ENCODE results near the gene MYLK. TPM values are rescaled to one million over a fixed set of nuclear protein-coding genes. Genes with fewer than 3 reads are reported as not detected.

The MYLK gene
- polyA plus RNA-seq, 2 donors: 14.2 to 104 TPM

DNA sequence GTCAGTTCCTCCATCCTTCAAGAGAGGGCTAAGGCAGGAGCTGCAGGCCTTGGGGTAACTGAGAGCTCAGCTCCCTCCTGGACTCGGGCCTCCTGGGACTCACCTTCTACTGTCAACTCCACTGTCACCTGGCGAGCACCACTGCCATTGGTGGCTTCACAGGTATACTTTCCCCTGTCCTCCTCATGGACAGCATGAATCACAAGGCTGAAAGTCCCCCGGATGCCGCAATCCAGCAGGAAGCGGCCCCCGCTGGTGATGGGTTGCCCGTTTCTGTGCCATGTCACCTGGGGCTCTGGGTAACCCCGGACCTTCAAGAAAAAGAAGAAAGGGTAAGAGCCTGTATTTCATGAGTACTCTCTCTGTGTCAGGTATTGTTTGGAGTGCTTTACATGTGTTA, 131.9 kb downstream of the MYLK start:
- H3K9me3 ChIP-seq (ENCODE audit: control insufficient read depth in 2 of 2, insufficient read depth in 1 of 2, low read depth in 1 of 2, low read length in 1 of 2): no peaks in the 10 kb centered on the region
- no peak overlapping the region for H3K4me3 ChIP-seq (ENCODE audit: low read depth in 1 of 2, low read length in 2 of 2)
- H3K27me3 ChIP-seq (ENCODE audit: control insufficient read depth in 1 of 2, insufficient read depth in 2 of 2, low read length in 2 of 2): no peaks in the 10 kb centered on the region
- WGBS, 2 donors: 92 to 95% methylated on average over 8 of the region's 8 CpGs
- no peaks in the 10 kb centered on the region for H3K4me1 ChIP-seq (ENCODE audit: control insufficient read depth in 2 of 2, insufficient read depth in 2 of 2, low read length in 1 of 2)
- no peaks in the 10 kb centered on the region for H3K36me3 ChIP-seq (ENCODE audit: control insufficient read depth in 2 of 2, insufficient read depth in 2 of 2, low read length in 1 of 2)
- H3K27ac ChIP-seq (ENCODE audit: low read depth in 2 of 2, low read length in 1 of 2): no peak overlapping the region

DNA sequence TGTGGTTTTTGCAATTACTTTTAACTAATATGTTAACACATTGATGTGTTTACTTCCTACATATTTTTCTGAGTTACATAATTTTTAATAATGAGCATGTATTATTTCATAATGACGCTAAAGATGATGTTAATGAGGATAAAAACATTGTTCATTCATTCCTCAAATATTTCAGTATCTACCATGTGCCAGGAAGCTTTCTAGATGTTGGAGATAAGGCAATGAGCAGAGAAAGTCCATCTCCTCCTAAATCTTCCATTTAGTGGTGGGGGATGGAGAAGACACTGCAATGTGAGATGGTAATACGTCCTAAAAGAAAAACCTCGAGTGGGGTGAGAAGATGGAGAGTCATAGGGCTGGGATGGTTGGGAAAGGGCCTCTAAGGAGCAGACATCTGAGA, 132.7 kb downstream of the MYLK start:
- no peaks in the 10 kb centered on the region for H3K9me3 ChIP-seq (ENCODE audit: control insufficient read depth in 2 of 2, insufficient read depth in 1 of 2, low read depth in 1 of 2, low read length in 1 of 2)
- WGBS, 2 donors: 77 to 79% methylated on average over 3 of the region's 3 CpGs
- H3K36me3 ChIP-seq (ENCODE audit: control insufficient read depth in 2 of 2, insufficient read depth in 2 of 2, low read length in 1 of 2): no peaks in the 10 kb centered on the region
- no peaks in the 10 kb centered on the region for H3K27me3 ChIP-seq (ENCODE audit: control insufficient read depth in 1 of 2, insufficient read depth in 2 of 2, low read length in 2 of 2)
- no peak overlapping the region for H3K4me3 ChIP-seq (ENCODE audit: low read depth in 1 of 2, low read length in 2 of 2)
- H3K27ac ChIP-seq (ENCODE audit: low read depth in 2 of 2, low read length in 1 of 2): no peak overlapping the region
- H3K4me1 ChIP-seq (ENCODE audit: control insufficient read depth in 2 of 2, insufficient read depth in 2 of 2, low read length in 1 of 2): no peaks in the 10 kb centered on the region

DNA sequence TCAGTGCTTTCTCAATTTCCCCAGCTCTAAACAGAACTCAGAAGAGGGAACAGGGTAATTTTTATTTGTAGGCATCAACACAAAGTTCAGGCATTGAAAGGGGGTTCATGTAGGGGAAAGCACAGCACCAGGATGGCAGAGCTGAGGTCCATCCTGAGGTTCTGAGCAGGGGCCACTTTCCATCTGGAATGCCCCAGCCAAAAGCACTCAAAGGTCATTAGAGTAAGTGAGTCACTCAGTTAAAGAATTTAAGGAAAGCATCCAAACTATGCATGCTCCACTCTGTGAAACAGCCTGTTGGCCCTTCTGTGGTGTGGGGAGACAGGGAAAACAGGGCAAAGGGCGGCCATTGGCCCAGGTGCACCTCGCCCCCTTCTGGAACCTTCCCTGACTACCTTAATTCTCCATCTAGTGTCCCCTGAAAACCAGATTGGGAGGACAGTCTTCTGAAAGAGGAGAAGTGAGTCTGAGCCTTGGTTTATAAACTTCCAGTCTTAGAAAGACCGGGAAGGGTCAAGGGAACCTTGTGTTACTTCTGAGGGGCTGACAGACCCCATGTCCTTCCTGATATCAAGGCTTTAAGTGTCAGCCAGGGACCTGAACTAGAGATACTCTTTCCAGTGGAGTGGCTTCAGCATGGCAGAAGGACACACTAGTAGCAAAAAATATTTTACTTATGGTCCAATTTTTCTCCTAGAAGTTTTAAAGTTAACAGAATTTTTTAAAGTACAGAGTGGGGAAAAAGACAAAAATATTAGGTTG, 133.3 kb downstream of the MYLK start:
- H3K27me3 ChIP-seq (ENCODE audit: control insufficient read depth in 1 of 2, insufficient read depth in 2 of 2, low read length in 2 of 2): no peaks in the 10 kb centered on the region
- no peak overlapping the region for H3K4me3 ChIP-seq (ENCODE audit: low read depth in 1 of 2, low read length in 2 of 2)
- no peaks in the 10 kb centered on the region for H3K36me3 ChIP-seq (ENCODE audit: control insufficient read depth in 2 of 2, insufficient read depth in 2 of 2, low read length in 1 of 2)
- no peaks in the 10 kb centered on the region for H3K4me1 ChIP-seq (ENCODE audit: control insufficient read depth in 2 of 2, insufficient read depth in 2 of 2, low read length in 1 of 2)
- no peaks in the 10 kb centered on the region for H3K9me3 ChIP-seq (ENCODE audit: control insufficient read depth in 2 of 2, insufficient read depth in 1 of 2, low read depth in 1 of 2, low read length in 1 of 2)
- WGBS, 2 donors: 72 to 82% methylated on average over 3 of the region's 3 CpGs
- no peak overlapping the region for H3K27ac ChIP-seq (ENCODE audit: low read depth in 2 of 2, low read length in 1 of 2)

DNA sequence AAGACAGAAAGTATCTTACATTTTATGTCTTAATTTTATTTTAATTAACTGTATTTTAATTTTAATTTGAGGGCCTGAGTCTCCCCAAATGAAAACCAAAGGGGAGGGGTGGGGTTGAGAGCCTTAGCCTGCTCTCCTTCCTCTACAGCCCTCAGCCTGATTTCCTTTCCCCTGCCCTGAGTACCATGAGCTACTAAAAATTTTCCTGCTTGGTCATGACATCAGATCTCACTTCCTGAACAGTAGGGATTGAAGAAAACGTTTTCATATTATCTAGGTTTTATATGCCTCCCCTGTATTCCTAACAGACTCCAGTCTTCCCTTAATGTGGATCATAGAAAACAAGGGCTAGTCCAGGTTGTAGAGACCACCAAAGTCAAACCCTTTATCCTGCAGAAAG, 133.9 kb downstream of the MYLK start:
- H3K9me3 ChIP-seq (ENCODE audit: control insufficient read depth in 2 of 2, insufficient read depth in 1 of 2, low read depth in 1 of 2, low read length in 1 of 2): no peaks in the 10 kb centered on the region
- H3K36me3 ChIP-seq (ENCODE audit: control insufficient read depth in 2 of 2, insufficient read depth in 2 of 2, low read length in 1 of 2): no peaks in the 10 kb centered on the region
- H3K27me3 ChIP-seq (ENCODE audit: control insufficient read depth in 1 of 2, insufficient read depth in 2 of 2, low read length in 2 of 2): no peaks in the 10 kb centered on the region
- no peaks in the 10 kb centered on the region for H3K4me1 ChIP-seq (ENCODE audit: control insufficient read depth in 2 of 2, insufficient read depth in 2 of 2, low read length in 1 of 2)
- no peak overlapping the region for H3K27ac ChIP-seq (ENCODE audit: low read depth in 2 of 2, low read length in 1 of 2)
- no peak overlapping the region for H3K4me3 ChIP-seq (ENCODE audit: low read depth in 1 of 2, low read length in 2 of 2)
- 27 to 41% methylated on average over 1 of the region's 1 CpG for WGBS, 2 donors

DNA sequence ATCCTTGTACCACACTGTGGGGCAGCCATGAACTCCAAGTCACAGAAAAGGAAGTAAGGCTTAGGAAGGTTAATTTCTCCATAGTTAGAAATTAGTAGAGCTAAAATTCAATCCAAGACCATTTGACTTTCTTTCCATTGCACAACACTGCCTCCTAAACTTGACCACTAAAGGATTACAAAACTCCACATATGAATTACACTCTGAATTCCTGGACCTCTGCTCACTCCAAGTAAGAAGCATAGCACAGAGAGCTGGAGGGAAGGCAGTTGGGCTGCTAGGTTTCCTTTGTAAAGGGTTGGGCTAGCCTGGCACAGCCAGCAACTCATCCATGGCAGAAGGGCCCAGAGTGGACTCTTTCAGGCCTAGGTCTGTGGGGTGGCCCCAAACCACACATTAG, 134.4 kb downstream of the MYLK start:
- no peak overlapping the region for H3K27ac ChIP-seq (ENCODE audit: low read depth in 2 of 2, low read length in 1 of 2)
- H3K27me3 ChIP-seq (ENCODE audit: control insufficient read depth in 1 of 2, insufficient read depth in 2 of 2, low read length in 2 of 2): no peaks in the 10 kb centered on the region
- no peak overlapping the region for H3K4me3 ChIP-seq (ENCODE audit: low read depth in 1 of 2, low read length in 2 of 2)

DNA sequence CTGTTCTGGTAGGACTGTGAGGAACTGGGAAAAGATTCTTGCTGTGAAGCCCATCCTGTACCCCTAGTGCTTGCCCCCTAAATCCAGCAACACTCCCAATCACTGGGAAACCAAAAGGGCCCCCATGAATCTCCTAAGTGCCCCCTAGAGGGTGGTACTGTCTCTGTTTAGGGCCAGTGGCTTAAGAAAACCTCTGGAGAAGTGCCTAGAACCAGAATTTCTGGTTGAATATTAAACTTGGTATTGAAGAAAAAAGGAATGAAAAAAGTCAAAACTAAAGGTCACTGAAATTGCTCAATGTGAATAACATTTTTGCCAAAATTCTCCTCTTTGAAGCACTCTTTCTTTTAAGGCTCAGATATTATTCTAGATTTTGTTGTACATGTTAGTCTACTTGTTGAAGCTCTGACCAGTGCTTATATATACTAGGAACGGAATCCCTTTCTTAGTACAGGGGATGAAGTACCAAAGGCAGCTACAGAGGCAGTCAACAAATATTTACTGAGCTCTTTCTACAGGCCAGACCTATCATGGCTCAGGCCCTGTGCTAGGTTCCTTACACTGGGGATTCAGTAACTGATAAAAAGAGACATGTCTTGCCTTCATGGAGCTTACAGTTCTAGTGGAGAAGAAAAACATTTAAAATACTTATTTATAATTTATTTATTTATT, 138.8 kb downstream of the MYLK start:
- 89 to 100% methylated on average over 1 of the region's 1 CpG for WGBS, 2 donors
- no peak overlapping the region for H3K4me3 ChIP-seq (ENCODE audit: low read depth in 1 of 2, low read length in 2 of 2)
- H3K36me3 ChIP-seq (ENCODE audit: control insufficient read depth in 2 of 2, insufficient read depth in 2 of 2, low read length in 1 of 2): no peaks in the 10 kb centered on the region
- H3K27ac ChIP-seq (ENCODE audit: low read depth in 2 of 2, low read length in 1 of 2): no peak overlapping the region
- peaks cover 0 to 4% of the 10 kb centered on the region in 2 donors for H3K4me1 ChIP-seq (ENCODE audit: control insufficient read depth in 2 of 2, insufficient read depth in 2 of 2, low read length in 1 of 2)
- H3K9me3 ChIP-seq (ENCODE audit: control insufficient read depth in 2 of 2, insufficient read depth in 1 of 2, low read depth in 1 of 2, low read length in 1 of 2): no peaks in the 10 kb centered on the region
- no peaks in the 10 kb centered on the region for H3K27me3 ChIP-seq (ENCODE audit: control insufficient read depth in 1 of 2, insufficient read depth in 2 of 2, low read length in 2 of 2)

More for the DNA sequence above, 134.4 kb downstream of the MYLK start:
- Histone ChIP-seq H3K36me3 (ENCODE audit: control insufficient read depth in 2 of 2, insufficient read depth in 2 of 2, low read length in 1 of 2) (no peaks in the 10 kb centered on the region), H3K9me3 (ENCODE audit: control insufficient read depth in 2 of 2, insufficient read depth in 1 of 2, low read depth in 1 of 2, low read length in 1 of 2) (no peaks in the 10 kb centered on the region), H3K4me1 (ENCODE audit: control insufficient read depth in 2 of 2, insufficient read depth in 2 of 2, low read length in 1 of 2) (no peaks in the 10 kb centered on the region)

DNA sequence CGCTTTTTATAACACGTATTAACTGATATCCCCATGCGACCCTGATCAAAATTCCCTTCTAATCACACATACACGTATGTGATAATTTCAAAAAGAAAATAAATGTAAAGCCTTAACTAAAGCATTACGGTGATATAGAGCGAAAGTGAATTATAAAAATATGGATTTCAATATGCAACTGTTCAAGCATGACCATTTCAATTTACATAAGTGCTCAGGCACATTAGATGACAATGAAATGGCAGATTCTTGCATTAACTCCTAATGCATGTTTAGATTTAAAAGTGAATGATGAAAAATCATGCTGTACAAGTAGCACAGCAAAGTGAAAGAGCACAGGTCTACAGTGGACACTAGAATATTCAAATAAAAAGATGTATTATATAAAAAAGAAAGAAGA, 140.1 kb downstream of the MYLK start:
- H3K4me3 ChIP-seq (ENCODE audit: low read depth in 1 of 2, low read length in 2 of 2): no peak overlapping the region
- peaks cover 0 to 4% of the 10 kb centered on the region in 2 donors for H3K4me1 ChIP-seq (ENCODE audit: control insufficient read depth in 2 of 2, insufficient read depth in 2 of 2, low read length in 1 of 2)
- no peaks in the 10 kb centered on the region for H3K9me3 ChIP-seq (ENCODE audit: control insufficient read depth in 2 of 2, insufficient read depth in 1 of 2, low read depth in 1 of 2, low read length in 1 of 2)
- H3K27ac ChIP-seq (ENCODE audit: low read depth in 2 of 2, low read length in 1 of 2): no peak overlapping the region
- no peaks in the 10 kb centered on the region for H3K36me3 ChIP-seq (ENCODE audit: control insufficient read depth in 2 of 2, insufficient read depth in 2 of 2, low read length in 1 of 2)
- WGBS, 2 donors: 83 to 87% methylated on average over 6 of the region's 6 CpGs
- H3K27me3 ChIP-seq (ENCODE audit: control insufficient read depth in 1 of 2, insufficient read depth in 2 of 2, low read length in 2 of 2): no peaks in the 10 kb centered on the region

DNA sequence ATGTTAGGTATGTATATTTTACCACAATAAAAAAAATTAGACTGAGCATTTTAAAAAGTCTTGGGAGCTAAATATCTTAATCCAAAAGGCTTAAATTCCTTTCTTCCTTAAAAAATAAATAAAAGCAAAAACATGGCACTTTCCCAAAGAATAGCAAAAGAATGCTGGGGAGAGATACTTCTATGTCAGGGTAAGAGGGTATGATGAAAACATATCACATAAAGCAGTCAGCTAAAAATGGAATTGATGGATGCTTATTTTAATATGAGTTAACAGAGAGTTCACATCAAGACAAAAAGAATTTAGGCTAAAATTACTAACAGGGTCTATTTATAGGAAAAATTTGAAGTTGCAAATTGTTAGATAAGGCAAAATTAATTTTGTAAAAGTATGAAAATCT, 141.0 kb downstream of the MYLK start:
- Histone ChIP-seq H3K4me1 (ENCODE audit: control insufficient read depth in 2 of 2, insufficient read depth in 2 of 2, low read length in 1 of 2) (peaks cover 0 to 4% of the 10 kb centered on the region in 2 donors), H3K9me3 (ENCODE audit: control insufficient read depth in 2 of 2, insufficient read depth in 1 of 2, low read depth in 1 of 2, low read length in 1 of 2) (no peaks in the 10 kb centered on the region), H3K27me3 (ENCODE audit: control insufficient read depth in 1 of 2, insufficient read depth in 2 of 2, low read length in 2 of 2) (no peaks in the 10 kb centered on the region), H3K4me3 (ENCODE audit: low read depth in 1 of 2, low read length in 2 of 2) (no peak overlapping the region), H3K27ac (ENCODE audit: low read depth in 2 of 2, low read length in 1 of 2) (no peak overlapping the region), H3K36me3 (ENCODE audit: control insufficient read depth in 2 of 2, insufficient read depth in 2 of 2, low read length in 1 of 2) (no peaks in the 10 kb centered on the region)

DNA sequence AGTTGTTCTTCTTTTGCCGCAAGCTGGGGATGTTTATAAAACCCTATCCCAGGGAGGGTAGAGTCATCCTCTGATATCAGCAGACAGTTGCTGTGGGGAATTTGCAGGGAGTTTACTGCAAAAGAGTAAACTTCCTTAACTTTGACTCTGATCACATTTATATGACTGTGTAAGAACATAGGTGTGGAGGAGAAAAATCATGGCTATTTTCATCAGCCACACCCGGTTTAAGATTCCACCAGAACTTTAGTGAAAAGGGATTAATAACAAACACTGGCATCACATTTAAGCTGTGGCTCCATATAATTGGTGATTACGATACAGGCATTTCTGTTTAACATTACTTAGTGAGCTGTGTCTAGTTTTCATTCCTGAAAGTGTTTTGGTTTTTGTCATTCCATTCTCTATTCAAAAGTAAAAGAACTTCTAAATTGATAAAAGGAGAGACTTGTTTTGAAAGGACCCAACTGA, 143.1 kb downstream of the MYLK start:
- 71 to 74% methylated on average over 3 of the region's 3 CpGs for WGBS, 2 donors
- H3K27ac ChIP-seq (ENCODE audit: low read depth in 2 of 2, low read length in 1 of 2): no peak overlapping the region
- no peaks in the 10 kb centered on the region for H3K27me3 ChIP-seq (ENCODE audit: control insufficient read depth in 1 of 2, insufficient read depth in 2 of 2, low read length in 2 of 2)
- H3K9me3 ChIP-seq (ENCODE audit: control insufficient read depth in 2 of 2, insufficient read depth in 1 of 2, low read depth in 1 of 2, low read length in 1 of 2): no peaks in the 10 kb centered on the region
- H3K4me3 ChIP-seq (ENCODE audit: low read depth in 1 of 2, low read length in 2 of 2): no peak overlapping the region
- H3K4me1 ChIP-seq (ENCODE audit: control insufficient read depth in 2 of 2, insufficient read depth in 2 of 2, low read length in 1 of 2): peaks cover 0 to 4% of the 10 kb centered on the region in 2 donors
- no peaks in the 10 kb centered on the region for H3K36me3 ChIP-seq (ENCODE audit: control insufficient read depth in 2 of 2, insufficient read depth in 2 of 2, low read length in 1 of 2)

DNA sequence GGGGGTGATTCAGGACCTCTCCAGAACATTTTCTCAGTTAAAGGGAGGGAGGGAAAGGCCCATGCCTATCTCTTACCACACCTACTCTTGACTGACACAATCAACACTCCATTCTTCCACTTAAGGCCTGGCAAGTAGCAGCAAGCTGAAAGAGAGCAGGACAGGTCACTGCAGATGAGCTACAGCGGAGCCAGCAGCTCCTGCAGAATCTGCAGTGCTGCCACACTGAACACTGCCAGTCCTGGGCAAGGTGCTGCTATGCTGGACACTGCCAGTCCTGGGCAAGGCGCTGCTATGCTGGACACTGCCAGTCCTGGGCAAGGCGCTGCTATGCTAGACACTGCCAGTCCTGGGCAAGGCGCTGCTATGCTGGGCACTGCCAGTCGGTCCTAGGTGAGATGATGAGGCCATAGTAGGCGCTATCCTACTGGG, 143.7 kb downstream of the MYLK start:
- Histone ChIP-seq H3K4me1 (ENCODE audit: control insufficient read depth in 2 of 2, insufficient read depth in 2 of 2, low read length in 1 of 2) (peaks cover 0 to 4% of the 10 kb centered on the region in 2 donors), H3K36me3 (ENCODE audit: control insufficient read depth in 2 of 2, insufficient read depth in 2 of 2, low read length in 1 of 2) (no peaks in the 10 kb centered on the region), H3K27ac (ENCODE audit: low read depth in 2 of 2, low read length in 1 of 2) (no peak overlapping the region), H3K4me3 (ENCODE audit: low read depth in 1 of 2, low read length in 2 of 2) (no peak overlapping the region), H3K9me3 (ENCODE audit: control insufficient read depth in 2 of 2, insufficient read depth in 1 of 2, low read depth in 1 of 2, low read length in 1 of 2) (no peaks in the 10 kb centered on the region), H3K27me3 (ENCODE audit: control insufficient read depth in 1 of 2, insufficient read depth in 2 of 2, low read length in 2 of 2) (no peaks in the 10 kb centered on the region)
- WGBS, 2 donors: 85% methylated on average over 6 of the region's 6 CpGs

Measured in esophagus (tissue), 2 donors.